ENCODE results near the gene CCDC78. TPM values are rescaled to one million over a fixed set of nuclear protein-coding genes. Genes with fewer than 3 reads are reported as not detected.
A peak's percentile ranks its signal among the peaks of the same experiment; 100 is the strongest.

The CCDC78 gene
- total RNA-seq, 1 experiment from 2014 or later, result 0.23 TPM

DNA sequence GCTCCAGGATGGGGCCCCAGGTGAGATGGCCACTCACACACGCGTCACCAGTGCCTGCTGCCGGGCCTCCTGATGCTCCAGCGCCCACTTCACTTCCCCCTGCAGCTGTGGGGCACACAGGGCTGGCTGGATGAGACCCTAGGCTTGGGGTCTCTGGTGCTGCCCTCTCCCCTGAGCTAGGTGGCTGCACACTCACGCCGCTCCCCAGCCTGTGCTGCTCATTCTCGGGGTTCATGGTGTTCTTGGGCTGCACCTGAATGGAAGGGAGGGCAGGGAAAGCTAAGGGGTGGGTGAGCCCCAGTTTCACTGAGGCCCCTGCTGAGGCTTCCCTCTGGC lies 1.2 kb downstream of the CCDC78 start:
- no peak for DNase-seq (ENCODE audit: low read depth)

DNA sequence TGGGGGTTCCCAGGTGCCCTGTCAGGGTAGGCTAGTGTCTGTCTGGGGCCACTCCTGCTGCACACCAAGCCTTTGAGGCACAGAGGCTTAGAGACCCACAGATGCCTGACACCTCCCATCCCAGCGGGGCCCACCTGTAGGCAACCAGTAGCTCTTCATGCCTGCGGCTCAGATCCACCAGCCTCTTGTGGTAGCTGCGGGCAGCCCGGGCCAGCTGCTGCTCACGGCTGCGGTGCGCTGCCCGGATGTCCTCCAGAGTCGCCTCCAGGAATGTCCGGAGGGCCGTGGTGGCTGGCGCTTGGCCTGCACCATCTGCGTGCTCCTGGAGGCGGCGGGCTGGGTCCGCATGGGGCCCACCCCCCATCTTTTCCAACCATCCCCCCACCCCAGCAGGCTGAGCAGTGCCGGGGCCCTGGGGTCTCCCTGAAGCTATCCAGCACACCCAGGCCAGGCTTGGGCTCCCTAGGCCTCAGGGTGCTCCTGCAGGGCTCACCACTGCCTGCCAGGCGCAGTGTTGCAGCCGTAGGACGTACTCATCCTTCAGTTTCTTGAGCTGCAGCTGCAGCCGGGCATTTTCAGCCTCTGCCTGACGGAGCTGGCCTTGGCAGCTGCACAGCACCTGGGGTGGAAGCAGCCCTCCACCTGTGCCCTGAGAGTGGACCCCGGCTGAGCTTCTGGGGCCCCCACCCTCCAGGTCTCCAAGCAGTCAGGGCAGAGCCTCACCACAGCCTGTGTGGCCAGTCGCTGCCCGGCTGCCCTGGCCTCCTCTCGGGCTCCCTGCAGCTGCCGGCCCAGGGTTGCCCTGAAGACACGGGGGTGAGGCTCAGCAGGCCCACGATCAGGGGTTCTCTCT lies 1.8 kb downstream of the CCDC78 start:
- DNase-seq (ENCODE audit: low read depth), result no peak

DNA sequence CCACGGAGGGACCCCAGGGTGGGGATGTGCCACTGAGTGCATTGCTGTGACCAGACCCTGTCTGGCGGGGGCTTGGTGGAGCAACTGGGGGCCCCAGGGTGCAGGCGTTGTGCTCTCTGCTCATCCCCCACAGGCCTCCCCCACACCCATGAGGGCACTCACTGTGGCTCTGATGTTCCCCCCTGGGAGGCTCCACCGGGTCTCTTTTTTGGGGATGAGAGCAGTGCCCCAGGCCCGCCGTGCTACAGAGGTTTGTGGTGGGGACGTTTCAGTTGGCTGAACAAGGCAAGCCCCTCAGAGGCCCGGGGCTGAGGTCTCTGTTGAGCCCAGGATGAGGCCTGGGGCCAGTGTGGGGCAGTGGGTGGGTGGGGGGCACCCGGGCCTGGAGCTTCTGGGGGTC lies 2.5 kb downstream of the CCDC78 start:
- no peak for DNase-seq (ENCODE audit: low read depth)

DNA sequence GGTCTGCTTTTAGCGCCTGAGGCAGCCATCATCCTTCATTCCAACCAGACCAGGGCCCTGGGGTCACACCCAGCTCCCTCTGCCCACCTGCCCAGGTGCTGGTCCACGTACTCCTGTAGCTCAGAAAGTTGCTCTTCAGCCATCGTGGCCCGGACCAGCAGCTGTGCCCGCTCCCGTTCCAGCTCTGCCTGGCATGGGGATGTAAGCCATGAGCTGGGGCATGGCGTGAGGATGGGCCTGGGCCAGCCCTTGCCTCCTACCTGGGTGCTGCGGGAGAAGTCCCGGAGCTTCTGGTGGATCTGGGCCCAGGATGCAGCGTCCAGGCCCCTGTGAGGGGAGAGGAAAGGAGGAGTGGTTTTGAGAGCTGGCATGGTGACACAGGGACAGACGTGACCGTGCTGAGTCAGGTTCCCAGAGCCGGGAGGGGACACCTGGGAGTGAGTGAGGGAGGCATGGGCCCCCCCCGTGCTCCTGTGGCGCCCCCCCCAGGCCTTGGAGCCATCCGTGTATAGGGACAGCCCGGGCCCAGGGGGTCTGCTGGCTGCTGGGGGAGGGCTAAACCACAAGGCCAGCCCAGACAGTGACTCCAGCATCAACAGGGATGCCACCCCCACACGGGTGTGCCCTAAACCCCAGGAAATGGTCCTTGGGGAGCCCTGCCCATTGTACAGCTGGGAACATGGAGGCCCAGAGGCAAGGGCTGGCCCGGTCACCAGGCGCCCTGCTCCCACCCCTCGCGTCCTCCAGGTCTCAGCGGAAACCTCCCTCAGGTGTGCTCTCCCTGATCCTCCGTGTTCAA lies 3.2 kb downstream of the CCDC78 start:
- DNase-seq (ENCODE audit: low read depth), result no peak

DNA sequence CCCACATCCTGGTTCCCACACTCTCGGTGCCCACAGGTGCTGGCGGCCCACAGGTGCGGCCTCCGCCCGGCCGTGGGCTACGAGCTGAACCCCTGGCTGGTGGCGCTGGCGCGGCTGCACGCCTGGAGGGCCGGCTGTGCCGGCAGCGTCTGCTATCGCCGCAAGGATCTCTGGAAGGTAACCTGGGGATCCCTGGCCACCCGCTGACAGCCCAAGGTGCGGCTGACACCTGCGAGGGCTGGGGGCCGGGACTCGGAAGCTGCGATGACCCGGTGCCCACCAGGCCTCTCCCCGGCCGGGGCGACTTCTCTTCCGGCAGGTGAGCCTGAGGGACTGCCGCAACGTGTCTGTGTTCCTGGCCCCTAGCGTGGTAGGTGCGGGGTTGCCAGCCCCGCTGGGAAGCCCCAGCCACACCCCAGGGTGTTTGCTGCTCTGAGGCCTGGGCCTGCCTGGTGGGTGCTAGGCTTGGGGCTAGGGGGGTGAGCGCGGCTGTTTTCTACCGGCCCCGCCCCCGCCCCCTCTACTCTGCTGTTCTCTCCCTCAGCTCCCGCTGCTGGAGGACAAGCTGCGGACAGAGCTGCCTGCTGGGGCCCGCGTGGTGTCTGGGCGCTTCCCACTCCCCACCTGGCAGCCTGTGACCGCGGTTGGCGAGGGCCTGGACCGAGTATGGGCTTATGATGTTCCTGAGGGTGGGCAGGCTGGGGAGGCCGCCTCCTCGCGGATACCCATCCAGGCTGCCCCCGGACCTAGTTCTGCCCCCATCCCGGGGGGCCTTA lies 4.3 kb downstream of the CCDC78 start:
- DNase-seq (ENCODE audit: low read depth), result no peak

DNA sequence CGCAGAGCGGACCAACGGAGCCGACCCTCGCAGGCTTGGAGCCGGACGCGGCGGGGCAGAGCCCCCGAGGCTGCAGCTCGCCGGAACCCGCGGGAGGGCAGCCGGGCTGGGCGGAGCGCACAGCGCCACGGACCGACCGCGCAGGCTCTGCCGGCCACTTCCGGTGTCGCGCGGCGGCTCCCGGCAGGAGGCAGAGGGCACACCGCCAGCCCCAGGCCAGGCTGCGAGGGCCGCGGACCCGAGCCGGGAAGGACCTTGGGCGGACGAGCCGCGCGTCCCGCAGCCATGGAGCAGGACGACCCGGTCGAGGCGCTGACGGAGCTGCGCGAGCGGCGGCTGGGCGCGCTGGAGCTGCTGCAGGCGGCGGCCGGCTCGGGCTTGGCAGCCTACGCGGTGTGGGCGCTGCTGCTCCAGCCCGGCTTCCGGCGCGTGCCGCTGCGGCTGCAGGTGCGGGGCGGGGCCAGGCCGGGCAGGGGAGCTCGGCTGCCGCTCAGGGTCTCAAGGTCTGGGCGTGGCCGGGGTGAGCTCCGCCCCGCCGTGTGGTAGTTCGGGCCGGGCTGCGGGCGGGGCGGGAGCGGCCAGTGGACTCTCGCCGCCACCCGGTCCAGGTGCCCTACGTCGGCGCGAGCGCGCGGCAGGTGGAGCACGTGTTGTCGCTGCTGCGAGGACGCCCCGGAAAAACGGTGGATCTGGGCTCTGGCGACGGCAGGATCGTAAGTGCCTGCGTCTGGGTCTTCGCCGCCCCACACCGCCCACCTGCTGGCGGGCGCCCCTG lies 5.1 kb downstream of the CCDC78 start, which contains the start of gene ANTKMT:
TSS of gene ANTKMT (plus strand) at position 157 of the 775 bp plus-strand sequence. CDS start at position 286, 129 bp downstream.
- peak; percentile 87 for DNase-seq (ENCODE audit: low read depth)

DNA sequence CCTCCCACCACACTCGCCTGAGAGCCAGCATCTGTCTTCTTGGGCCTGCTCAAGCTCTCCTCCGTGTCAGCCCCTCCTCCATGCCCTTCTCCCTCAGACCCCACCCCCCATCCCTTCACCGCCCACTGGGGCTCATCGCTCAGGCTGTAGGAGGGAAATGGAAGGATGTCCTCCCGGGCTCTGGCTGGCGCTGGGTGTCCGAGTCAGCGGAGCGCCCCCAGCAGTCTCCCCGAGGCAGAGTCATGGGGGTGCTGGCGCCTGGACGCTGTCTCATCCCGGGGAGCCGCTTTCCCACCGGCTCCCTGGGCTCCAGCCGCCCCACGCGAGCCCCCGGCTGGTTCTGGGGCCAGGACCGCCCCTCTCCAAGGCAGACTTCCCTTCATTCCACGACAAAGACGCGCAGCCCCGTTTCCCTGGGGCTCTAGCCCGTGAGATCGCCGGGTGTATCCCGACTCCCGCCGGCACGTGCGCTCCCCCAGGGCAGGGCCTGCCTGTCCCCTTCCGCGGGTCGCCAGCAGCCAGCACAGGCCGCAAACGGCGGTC lies 5.7 kb downstream of the CCDC78 start:
- DNase-seq (ENCODE audit: low read depth), result peak; percentile 80

DNA sequence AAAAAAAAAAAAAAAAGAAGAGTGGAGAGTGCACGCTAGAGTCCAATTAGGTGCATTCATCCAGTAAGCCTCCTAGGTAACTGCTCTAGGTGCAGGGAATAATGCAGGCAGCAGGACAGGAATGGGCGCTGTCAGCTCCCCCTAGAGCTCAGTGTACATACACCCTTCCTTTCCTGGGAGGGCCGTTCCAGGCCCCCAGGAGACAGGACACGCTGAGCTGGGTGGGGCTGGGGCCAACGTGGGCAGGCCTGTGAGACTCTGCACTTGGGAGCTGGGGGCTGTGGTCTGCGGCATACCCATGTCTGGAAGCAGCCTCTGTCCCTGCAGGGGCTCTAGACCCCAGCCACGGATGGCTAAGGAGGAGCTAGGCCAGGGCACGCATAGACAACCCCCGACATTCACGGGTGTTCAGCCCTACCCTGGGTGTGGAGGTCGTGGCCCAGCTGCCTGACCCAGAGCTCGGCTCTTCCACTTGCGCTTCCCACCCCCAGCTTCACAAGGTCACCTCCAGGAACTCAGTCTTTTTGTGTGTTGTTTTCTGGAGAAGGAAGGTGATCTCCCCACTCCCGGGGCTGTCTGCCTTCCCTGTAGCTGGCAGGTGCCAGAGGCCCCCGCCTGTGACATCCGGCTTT lies 6.3 kb downstream of the CCDC78 start:
- no peak for DNase-seq (ENCODE audit: low read depth)

DNA sequence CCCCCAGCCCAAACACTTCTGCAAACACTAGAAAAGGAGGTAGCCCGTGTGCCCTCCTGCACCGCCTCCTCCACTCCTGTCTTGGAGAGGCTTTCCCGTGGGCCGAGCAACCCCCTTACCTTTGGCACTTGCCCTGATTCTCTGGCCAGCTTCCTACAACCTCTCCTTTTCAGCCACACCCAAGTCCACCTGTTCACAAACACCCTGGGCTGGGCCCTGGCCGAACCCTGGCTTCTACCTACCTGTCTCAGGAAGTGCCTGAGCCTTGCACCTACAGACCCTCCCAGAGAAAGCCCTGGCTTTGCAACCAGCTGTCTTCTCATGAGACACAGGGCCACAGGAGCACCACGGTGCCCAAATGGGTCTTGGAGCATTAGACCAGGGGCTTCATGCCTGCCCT lies 7.3 kb downstream of the CCDC78 start:
- DNase-seq (ENCODE audit: low read depth), result no peak

DNA sequence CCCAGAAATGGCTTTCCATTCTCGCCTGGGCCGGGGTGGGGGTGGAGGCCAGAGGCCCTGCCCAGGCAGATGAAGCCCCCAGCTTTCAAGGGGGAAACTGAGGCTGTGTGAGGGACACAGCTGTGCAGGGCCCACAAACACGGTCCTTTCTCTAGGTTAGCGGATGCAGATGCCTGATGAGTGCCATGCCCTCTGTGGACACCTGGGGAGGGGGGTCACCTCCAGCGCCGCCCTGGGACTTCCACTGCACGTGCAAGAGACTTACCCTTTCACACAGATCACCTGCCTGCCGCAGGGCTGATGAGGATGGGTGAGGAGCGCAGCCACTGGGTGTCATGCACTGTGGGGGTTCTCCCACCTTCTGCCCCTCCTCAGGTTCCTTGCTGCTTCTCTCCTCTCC lies 7.9 kb downstream of the CCDC78 start:
- no peak for DNase-seq (ENCODE audit: low read depth)

DNA sequence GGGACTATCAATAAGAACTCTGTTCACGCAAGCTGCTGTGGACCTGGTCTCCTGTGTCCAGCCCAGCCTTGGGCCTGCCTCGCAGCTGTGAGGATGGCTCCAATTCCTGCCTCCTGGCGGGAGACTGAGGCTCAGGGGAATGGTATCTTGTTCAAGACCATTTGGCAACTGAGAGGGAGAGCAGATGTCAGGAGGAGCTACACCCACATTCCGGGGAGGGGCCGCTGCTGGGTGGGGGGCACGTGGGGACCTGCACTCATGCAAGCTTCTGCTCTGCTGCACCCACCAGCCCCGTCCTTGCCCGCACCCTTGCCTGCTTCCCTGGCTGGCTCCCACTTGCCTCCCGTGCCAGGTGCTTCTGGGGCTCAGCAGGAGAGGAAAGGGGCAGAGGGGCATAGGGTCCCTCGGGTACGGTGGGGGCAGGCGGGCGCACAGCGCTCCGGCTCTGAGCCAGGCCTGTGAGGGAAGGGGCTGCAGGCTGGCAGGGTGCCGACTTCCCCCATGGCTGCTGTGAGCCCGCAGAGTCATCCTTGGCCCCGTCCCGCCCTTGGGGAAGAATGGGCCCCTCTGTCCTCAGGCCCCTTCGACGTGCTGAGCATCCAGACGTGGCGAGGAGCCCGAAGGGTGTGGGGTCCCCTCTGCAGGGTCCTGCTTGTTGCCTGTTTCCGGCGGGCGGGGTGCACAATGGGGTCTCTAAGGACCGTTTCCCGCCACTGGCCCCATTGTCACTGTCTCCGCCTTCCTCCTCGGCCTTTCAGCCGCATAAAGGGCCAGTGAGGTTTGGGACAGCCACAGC lies 8.6 kb downstream of the CCDC78 start:
- no peak for DNase-seq (ENCODE audit: low read depth)

DNA sequence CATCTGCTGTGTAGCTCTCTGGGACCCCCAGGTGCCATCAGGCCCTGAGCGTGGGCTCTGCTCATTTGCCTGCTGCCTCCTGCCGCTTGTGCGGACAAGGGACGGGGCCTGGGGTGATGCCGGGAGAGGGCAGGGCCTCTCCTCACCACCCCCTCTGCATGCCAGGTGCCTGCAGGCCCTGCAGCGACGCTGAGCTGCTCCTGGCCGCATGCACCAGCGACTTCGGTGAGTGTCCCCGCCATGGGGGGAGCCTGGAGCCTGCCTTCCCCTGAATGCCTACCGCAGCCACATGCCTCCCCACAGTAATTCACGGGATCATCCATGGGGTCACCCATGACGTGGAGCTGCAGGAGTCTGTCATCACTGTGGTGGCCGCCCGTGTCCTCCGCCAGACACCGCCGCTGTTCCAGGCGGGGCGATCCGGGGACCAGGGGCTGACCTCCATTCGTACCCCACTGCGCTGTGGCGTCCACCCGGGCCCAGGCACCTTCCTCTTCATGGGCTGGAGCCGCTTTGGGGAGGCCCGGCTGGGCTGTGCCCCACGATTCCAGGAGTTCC lies 9.4 kb downstream of the CCDC78 start:
- DNase-seq (ENCODE audit: low read depth), result no peak

DNA sequence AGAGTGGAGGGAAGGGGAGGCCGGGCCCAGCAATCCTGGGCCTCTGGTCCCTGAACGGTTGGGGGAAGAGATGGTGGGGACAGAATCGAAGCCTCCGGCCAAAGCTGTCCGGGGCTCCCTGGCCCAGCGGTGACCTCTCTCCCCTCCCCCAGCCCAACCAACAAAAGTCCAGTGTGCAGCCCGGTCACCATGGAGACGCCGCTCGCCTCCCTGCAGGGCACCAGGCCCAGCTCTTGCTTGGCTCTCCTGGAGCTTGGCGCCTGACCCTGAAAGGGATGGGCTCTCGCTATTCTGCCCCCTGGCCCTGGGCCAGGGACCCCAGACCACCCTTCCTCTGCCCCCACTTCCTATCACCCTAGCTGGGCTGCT lies 10.1 kb downstream of the CCDC78 start:
- DNase-seq (ENCODE audit: low read depth), result peak; percentile 37

DNA sequence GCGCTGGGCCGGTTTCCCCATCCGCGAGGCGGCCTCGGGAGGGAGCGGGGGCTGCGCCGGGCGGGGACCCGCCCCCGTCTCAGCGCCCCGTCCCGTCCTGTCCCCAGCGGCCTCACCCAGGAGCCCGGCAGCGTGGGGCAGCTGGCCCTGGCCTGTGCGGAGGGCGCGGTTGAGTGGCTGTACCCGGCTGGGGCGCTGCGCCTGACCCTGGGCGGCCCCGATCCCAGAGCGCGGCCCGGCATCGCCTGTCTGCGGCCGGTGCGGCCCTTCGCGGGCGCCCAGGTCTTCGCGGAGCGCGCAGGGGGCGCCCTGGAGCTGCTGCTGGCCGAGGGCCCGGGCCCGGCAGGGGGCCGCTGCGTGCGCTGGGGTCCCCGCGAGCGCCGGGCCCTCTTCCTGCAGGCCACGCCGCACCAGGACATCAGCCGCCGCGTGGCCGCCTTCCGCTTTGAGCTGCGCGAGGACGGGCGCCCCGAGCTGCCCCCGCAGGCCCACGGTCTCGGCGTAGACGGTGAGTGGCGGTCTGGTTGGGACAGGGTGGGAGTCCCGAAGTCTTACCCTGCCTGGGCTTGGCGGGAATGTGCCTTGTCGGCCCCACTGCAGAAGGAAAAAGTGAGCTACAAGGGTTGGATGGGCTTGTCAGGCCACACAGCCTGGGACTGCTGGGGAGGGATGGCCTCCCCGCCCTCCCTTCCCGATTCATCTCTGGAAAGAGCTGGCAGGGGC lies 10.6 kb downstream of the CCDC78 start:
- peak; percentile 50 for DNase-seq (ENCODE audit: low read depth)

DNA sequence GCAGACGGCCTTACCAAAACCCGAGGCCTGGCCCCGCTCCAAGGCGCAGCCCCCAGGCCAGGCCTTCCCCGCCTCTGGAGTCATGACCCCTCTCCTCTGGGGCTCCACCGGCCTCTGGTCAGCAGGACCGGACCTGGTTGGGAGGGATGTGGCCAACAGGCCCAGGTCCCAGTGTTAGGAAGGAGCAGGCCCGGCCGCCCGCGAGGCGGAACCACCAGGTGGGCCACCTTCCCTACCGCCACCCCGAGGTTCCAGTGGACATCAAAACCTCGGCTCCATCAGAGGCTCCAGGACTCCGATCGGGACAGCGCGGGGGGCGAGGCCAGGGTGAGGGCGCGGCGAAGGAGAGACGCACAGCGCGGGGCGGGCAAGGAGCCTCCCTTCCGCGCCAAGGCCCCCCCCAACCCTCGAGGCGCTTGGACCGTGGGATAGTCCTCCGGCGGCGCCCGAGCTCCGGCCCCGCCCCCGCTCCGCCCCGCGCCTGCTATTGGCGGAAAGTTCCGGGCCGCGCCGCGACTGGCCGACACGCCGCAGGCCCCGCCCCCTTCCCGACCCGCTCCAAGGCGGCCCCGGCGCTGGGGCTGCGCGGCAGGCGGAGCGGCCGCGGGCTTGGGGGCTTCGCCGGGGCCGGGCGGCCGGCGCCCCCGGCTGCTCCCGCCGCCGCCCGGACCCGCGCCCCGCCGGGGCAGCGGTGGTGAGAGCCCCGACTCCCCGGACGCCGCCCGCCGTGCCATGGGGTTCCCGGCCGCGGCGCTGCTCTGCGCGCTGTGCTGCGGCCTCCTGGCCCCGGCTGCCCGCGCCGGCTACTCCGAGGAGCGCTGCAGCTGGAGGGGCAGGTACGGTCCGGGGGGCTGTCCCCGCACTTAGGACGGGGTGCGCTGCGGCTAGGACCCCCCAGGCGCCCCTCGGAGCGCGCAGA lies 11.4 kb downstream of the CCDC78 start, which contains the start of gene METRN:
TSS of gene METRN (plus strand) at position 561 of the 919 bp plus-strand sequence. CDS start at position 733, 172 bp downstream.
- peak; percentile 91 for DNase-seq (ENCODE audit: low read depth)

DNA sequence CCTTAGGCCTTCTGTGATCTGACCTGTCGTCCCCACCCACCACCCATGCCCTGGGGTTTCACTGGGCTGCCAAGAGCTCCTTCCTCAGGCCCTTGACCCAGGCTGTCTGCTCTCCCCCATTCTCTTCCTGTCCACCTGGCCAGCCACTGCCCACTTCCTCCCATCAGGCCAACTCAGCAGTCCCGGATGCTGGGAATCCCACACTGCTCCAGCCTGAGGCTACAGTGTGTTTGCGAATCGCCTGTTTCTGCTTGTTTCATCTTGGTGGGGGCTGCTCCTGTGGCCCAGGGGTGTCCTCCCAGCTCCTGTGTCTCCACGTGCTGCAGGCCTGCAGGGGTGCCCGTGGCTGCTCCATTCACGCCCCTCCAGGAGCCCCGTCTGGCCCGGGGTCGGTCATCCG lies 12.2 kb downstream of the CCDC78 start:
- peak; percentile 51 for DNase-seq (ENCODE audit: low read depth)

DNA sequence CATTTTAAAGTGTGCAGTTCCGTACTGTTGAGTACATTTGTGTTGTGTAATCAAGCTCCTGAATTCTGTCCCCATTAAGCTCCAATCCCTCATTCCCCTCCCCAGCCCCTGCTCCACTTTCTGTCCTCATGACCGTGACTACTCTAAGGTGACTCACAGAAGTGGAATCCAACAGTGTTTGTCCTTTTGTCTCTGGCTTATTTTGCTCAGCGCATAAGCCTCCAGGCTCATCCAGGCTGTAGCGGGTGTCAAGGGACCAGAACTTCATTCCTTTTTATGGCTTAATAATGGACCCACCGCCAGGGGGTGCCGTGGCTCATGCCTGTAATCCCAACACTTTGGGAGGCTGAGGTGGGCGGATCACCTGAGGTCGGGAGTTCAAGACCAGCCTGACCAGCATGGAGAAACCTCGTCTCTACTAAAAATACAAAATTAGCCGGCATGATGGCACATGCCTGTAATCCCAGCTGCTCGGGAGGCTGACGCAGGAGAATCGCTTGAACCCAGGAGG lies 13.4 kb downstream of the CCDC78 start:
- peak; percentile 93 for DNase-seq (ENCODE audit: low read depth)

Measured in Daoy (cell line).